ENCODE data around the gene CTSZ.
"Not testable (repeated sequence)": the region's sequence is repeated elsewhere in the genome, so short reads cannot be mapped to it uniquely, and the experiment has no call there.

The CTSZ gene

GRCh38 chr20:59043698-59044097 is 36.6 kb upstream of the CTSZ start:
- DNase-seq (ENCODE audit: insufficient read length, low spot score) (no peak), FAIRE-seq (no peak)
- TF ChIP-seq SPI1 (IDR thresholded peaks at IDR 0.05; ENCODE audit: low read depth, low read length) (no peak), TAF1 (IDR thresholded peaks at IDR 0.05; ENCODE audit: low read depth, low read length) (no peak), POLR2AphosphoS5 (IDR thresholded peaks at IDR 0.05; ENCODE audit: low read depth, low read length) (no peak), PAX5 (IDR thresholded peaks at IDR 0.05; ENCODE audit: insufficient read depth, low read length, severe bottlenecking) (no peak), POLR2A (IDR thresholded peaks at IDR 0.05; ENCODE audit: low read depth, low read length) (no peak), POU2F2 (IDR thresholded peaks at IDR 0.05; ENCODE audit: low read depth, low read length) (no peak)

GRCh38 chr20:59042796-59043631 is 36.0 kb upstream of the CTSZ start:
- FAIRE-seq (peak; percentile 94), DNase-seq (ENCODE audit: insufficient read length, low spot score) (peak; percentile 97)

GRCh38 chr20:59042151-59042795 is 35.2 kb upstream of the CTSZ start, which contains the start of gene PRELID3B:
Gene PRELID3B (minus strand): TSS chr20:59042786. CDS start chr20:59042730, 56 bp downstream.
- FAIRE-seq (peak; percentile 35), DNase-seq (ENCODE audit: insufficient read length, low spot score) (no peak)
- TF ChIP-seq SPI1 (IDR thresholded peaks at IDR 0.05; ENCODE audit: low read depth, low read length) (no peak), POU2F2 (IDR thresholded peaks at IDR 0.05; ENCODE audit: low read depth, low read length) (no peak), POLR2AphosphoS5 (IDR thresholded peaks at IDR 0.05; ENCODE audit: low read depth, low read length) (peak; percentile 79), PAX5 (IDR thresholded peaks at IDR 0.05; ENCODE audit: insufficient read depth, low read length, severe bottlenecking) (no peak), POLR2A (IDR thresholded peaks at IDR 0.05; ENCODE audit: low read depth, low read length) (peak; percentile 51), TAF1 (IDR thresholded peaks at IDR 0.05; ENCODE audit: low read depth, low read length) (no peak; the same call in 1 of the 2 replicates)

More at GRCh38 chr20:59042796-59043631, 36.0 kb upstream of the CTSZ start:
- TF ChIP-seq POU2F2 (IDR thresholded peaks at IDR 0.05; ENCODE audit: low read depth, low read length) (no peak), POLR2AphosphoS5 (IDR thresholded peaks at IDR 0.05; ENCODE audit: low read depth, low read length) (peak; percentile 14; the same call in 1 of the 2 replicates)

- not testable (repeated sequence) for FAIRE-seq; DNase-seq (ENCODE audit: insufficient read length, low spot score)
These were observed 34.4 kb upstream of the CTSZ start for GRCh38 chr20:59041487-59041886.

- DNase-seq (ENCODE audit: insufficient read length, low spot score) = no peak
- TF ChIP-seq POU2F2 (IDR thresholded peaks at IDR 0.05; ENCODE audit: low read depth, low read length) = no peak
- no peak for TF ChIP-seq TAF1 (IDR thresholded peaks at IDR 0.05; ENCODE audit: low read depth, low read length)
- TF ChIP-seq SPI1 (IDR thresholded peaks at IDR 0.05; ENCODE audit: low read depth, low read length) = no peak
- FAIRE-seq = no peak
These were observed 33.6 kb upstream of the CTSZ start for GRCh38 chr20:59040667-59041066.

- DNase-seq (ENCODE audit: insufficient read length, low spot score) (no peak), FAIRE-seq (no peak)
- TF ChIP-seq TAF1 (IDR thresholded peaks at IDR 0.05; ENCODE audit: low read depth, low read length) = no peak
These were observed 32.2 kb upstream of the CTSZ start for GRCh38 chr20:59039233-59039632.

GRCh38 chr20:59037386-59037785 is 30.3 kb upstream of the CTSZ start:
- TF ChIP-seq SPI1 (IDR thresholded peaks at IDR 0.05; ENCODE audit: low read depth, low read length) = no peak
- FAIRE-seq (no peak), DNase-seq (ENCODE audit: insufficient read length, low spot score) (no peak)

- DNase-seq (ENCODE audit: insufficient read length, low spot score) (no peak), FAIRE-seq (no peak)
- TF ChIP-seq PAX5 (IDR thresholded peaks at IDR 0.05; ENCODE audit: insufficient read depth, low read length, severe bottlenecking) = no peak
- no peak for TF ChIP-seq TAF1 (IDR thresholded peaks at IDR 0.05; ENCODE audit: low read depth, low read length)
- TF ChIP-seq POU2F2 (IDR thresholded peaks at IDR 0.05; ENCODE audit: low read depth, low read length) = no peak
- no peak for TF ChIP-seq POLR2A (IDR thresholded peaks at IDR 0.05; ENCODE audit: low read depth, low read length)
- no peak for TF ChIP-seq POLR2AphosphoS5 (IDR thresholded peaks at IDR 0.05; ENCODE audit: low read depth, low read length)
- TF ChIP-seq SPI1 (IDR thresholded peaks at IDR 0.05; ENCODE audit: low read depth, low read length) = no peak
These were observed 28.3 kb upstream of the CTSZ start for GRCh38 chr20:59035381-59035780.

- TF ChIP-seq POU2F2 (IDR thresholded peaks at IDR 0.05; ENCODE audit: low read depth, low read length) (no peak), TAF1 (IDR thresholded peaks at IDR 0.05; ENCODE audit: low read depth, low read length) (no peak), POLR2A (IDR thresholded peaks at IDR 0.05; ENCODE audit: low read depth, low read length) (no peak), PAX5 (IDR thresholded peaks at IDR 0.05; ENCODE audit: insufficient read depth, low read length, severe bottlenecking) (no peak), SPI1 (IDR thresholded peaks at IDR 0.05; ENCODE audit: low read depth, low read length) (no peak), POLR2AphosphoS5 (IDR thresholded peaks at IDR 0.05; ENCODE audit: low read depth, low read length) (no peak)
- DNase-seq (ENCODE audit: insufficient read length, low spot score) = no peak
- no peak for FAIRE-seq
These were observed 26.6 kb upstream of the CTSZ start for GRCh38 chr20:59033616-59034165.

- no peak for TF ChIP-seq POLR2AphosphoS5 (IDR thresholded peaks at IDR 0.05; ENCODE audit: low read depth, low read length)
- no peak for TF ChIP-seq PAX5 (IDR thresholded peaks at IDR 0.05; ENCODE audit: insufficient read depth, low read length, severe bottlenecking)
- TF ChIP-seq POU2F2 (IDR thresholded peaks at IDR 0.05; ENCODE audit: low read depth, low read length) = no peak
- no peak for TF ChIP-seq SPI1 (IDR thresholded peaks at IDR 0.05; ENCODE audit: low read depth, low read length)
- no peak for TF ChIP-seq TAF1 (IDR thresholded peaks at IDR 0.05; ENCODE audit: low read depth, low read length)
- TF ChIP-seq POLR2A (IDR thresholded peaks at IDR 0.05; ENCODE audit: low read depth, low read length) = no peak
- FAIRE-seq = no peak
- DNase-seq (ENCODE audit: insufficient read length, low spot score) = no peak
These were observed 26.0 kb upstream of the CTSZ start for GRCh38 chr20:59033093-59033492.
